HG03432 (cell line): ENCODE results near the gene SLC25A26.

Experiments
- ATAC-seq: cut with Tn5 transposase; IDR thresholded peaks from one replicate; pipeline ENCODE4 v1.9.1; 2021; ENCODE audit warnings: mild to moderate bottlenecking, moderate library complexity; ENCODE audit not compliant: unreplicated experiment

Gene SLC25A26

DNA sequence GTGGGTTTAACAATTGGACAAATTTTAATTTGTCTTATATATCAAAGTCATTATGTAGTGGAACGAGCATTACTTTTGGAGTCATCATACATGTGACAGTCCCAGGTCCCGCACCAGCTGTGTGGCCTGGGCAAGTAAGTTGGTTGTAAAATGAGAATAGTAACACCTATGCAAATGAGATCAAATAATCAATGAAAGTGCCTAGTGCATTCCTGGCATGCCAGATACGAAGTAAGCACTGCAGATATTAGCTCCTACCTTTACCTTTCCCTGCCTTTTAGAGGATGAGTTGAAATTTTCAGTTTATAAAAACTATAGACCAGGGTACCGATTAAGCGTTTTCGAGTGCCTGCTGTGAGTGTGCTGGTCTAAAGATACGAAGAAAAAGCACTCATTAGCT lies 145.9 kb downstream of the SLC25A26 start:
- no peak for ATAC-seq

DNA sequence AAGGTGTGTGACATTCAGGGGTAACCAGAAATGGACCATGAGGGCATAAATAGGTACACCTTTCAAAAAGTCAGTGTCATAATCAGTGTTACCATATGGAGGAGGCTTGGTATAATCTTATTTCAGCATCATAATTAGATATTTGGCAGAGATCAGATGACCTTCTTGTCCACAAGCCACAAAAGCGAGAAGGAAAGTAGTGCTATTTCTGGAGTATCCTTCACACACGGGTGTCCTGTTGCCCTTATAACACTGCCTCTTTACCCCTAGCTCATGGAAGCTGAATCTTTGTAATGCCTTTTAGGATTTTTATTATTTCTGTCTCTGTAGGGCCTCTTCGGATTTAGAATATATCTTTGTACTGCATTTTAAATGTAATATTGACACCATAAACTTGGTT lies 147.2 kb downstream of the SLC25A26 start:
- ATAC-seq: no peak

GRCh38 chr3:66370179-66370578 lies 149.4 kb downstream of the SLC25A26 start:
- no peak for ATAC-seq

DNA sequence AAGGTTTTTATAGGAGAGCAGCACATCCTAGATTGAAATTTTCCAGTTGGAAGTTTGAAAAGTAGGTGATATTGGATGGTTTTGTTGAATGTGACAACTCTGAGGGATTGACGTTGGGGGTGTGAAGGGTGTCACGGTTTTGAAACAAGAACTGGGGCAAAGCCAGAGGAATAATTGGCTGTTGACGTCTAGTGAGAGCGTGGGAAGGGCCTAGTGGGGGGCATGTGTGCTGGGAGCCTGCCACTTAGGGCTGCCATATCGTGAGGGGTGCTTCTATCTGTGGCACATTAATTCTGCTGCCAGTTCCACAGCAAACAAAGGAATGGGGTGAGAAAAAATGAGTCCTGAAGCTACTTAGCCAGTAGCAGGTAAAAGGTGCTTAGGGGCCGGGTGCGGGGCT lies 150.6 kb downstream of the SLC25A26 start:
- ATAC-seq: no peak

GRCh38 chr3:66372681-66373350 lies 152.0 kb downstream of the SLC25A26 start:
- no peak for ATAC-seq

GRCh38 chr3:66376568-66376967 lies 155.8 kb downstream of the SLC25A26 start:
- ATAC-seq: no peak

- no peak for ATAC-seq
These were observed 157.0 kb downstream of the SLC25A26 start for GRCh38 chr3:66377800-66378199.

GRCh38 chr3:66378256-66378655 lies 157.5 kb downstream of the SLC25A26 start:
- no peak for ATAC-seq

DNA sequence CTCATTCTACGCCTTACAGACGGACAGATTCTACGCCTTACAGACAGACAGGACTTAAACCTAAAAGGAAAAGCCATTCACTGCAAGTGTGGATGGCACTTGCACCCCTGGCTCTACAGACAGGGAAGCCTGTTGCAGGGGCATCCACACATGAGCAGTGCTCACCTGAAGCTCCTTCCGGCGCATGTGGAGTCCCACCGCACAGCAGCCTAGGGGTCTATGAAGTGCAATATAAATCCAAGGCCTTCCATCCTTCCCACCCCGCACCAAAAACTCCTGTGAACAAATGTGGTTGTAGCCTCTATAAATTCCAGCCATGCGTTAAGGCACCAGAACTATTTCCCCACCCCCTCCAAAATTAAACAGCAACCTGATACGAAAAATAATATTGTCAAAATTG lies 158.8 kb downstream of the SLC25A26 start:
- no peak for ATAC-seq

DNA sequence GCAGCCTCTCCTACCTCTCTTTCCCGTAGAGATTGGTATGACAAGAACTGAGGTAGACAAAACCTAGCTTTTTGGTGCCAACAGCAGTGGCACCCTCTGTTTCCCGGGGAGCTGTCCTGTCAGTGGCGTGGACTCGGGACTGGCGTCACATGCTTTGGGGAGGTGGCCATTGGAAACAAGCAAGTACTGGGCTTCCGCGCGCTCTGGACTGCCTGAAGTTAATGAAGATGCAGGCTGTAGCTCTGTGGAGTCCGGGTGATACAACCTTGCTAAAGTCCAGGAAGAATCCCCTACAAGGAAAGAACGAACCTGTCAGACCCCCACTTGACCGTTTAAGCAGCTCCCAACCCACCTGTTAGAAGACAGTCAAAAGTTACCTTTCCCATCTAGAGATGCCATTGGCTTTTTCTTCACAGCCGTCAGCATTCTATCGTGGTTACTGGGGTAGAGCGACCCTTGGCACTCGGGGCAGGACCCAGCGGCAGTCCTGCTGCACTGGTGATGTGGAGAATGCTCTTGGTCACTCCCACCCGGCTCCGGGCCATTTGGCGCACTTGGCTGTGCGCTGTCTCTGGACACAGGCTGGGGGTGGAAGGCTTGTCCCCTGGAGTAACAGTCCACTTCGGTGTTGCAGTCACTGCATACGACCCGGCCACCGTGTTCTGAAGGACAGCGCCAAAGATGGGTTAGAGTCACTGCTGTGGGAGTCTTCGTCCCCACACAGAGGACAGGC lies 159.6 kb downstream of the SLC25A26 start:
- no peak for ATAC-seq

DNA sequence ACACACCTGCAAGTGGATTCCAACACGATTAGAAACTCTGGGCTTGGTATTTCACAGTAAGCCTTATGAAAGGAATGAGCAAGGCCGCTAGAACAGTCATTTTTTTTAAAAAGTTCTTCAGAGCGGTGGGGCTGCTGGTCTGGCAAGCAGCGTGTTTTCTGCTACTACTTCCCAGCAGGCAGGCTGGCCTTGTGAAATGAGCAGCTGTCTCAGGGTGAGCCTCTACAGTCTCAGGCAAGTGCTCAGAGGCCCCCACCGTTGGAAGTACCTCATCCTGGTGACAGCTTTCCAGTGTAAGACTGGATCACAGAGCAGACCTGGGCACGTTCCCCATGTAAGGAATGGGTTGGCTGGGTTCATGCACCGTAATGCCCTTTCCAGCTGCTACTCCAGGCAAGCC lies 160.8 kb downstream of the SLC25A26 start:
- ATAC-seq: no peak

GRCh38 chr3:66382142-66382541 lies 161.3 kb downstream of the SLC25A26 start:
- ATAC-seq: no peak

DNA sequence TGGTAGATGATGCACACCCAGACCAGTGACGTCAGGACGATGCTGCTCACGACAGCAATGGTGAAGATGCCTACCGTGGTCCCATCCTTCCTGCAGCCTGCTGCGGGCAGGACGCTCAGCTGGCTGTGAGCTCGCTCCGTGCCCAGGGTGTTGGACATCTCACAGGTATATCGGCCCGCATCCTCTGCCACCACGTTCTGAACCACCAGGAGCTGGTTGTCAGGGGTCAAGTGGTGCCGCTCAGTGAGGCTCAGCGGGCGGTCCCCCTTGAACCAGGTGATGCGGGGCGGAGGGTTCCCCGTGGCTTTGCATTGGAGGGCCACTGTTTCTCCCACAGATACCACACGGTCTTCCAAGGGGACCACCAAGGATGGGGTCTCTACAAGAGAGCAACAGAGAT lies 162.2 kb downstream of the SLC25A26 start:
- ATAC-seq: no peak

- no peak for ATAC-seq
These were observed 163.4 kb downstream of the SLC25A26 start for GRCh38 chr3:66383998-66384745.

GRCh38 chr3:66385066-66385465 lies 164.3 kb downstream of the SLC25A26 start:
- ATAC-seq: no peak

DNA sequence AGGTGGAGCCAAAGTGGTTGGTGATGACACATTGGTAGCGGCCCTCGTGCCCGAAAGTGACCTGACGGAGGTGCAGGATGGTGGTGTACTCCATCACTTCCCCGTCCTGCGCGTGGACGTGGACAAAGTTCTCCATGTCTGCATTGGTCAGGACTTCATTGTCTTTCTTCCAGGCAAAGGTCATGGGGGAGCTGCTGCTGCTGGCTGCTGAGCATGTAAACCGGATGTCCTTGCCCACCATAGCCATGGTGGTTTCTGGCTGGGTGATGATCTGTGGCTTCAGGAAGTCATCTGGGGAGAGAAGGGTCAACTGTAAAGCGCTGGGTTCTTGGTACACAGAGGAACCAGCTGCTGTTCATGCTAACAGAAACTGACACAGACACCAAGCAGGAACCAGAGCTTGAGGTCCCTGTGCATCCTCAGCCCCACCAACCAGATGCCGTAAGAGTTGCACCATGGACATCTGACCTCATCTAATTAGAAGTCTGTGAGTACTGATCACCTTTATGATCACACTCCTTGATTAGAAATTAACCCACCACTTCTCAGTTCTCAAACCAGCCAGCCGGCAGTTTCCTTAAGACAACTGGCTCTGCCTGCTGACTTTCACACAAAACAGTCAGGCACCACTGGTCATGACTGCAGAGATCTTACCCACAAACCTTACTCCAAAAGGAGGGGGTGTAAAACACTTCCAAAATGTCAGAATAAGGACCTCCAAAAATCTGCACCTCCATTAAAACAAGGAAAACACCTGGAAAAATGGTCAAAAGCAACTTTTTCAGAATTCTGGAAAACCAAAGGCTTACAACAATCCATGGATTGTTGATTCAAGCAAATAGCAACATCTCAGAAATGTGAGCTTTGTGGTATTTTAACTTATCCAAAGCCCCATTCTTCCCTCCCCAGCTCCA lies 165.5 kb downstream of the SLC25A26 start:
- peak; percentile 88 for ATAC-seq

GRCh38 chr3:66386925-66387650 lies 166.3 kb downstream of the SLC25A26 start:
- peak; percentile 58 for ATAC-seq

DNA sequence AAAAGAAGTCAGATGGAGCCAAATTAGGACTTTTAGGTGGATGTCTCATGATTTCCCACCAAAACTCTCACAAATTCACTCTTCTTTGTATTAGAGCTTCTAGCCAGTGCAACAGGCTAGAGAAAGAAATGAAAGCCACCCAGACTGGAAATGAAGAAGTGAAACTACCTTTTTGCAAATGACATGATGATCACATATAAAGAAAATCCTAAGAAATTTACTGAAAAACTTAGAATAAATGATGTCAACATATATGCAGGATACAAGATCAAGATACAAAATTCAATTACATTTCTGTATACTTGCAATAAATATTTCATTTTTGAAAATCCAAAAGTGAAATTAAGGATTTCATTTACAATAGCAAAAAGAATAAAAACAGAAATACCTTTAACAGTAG lies 169.2 kb downstream of the SLC25A26 start:
- ATAC-seq: peak; percentile 18

DNA sequence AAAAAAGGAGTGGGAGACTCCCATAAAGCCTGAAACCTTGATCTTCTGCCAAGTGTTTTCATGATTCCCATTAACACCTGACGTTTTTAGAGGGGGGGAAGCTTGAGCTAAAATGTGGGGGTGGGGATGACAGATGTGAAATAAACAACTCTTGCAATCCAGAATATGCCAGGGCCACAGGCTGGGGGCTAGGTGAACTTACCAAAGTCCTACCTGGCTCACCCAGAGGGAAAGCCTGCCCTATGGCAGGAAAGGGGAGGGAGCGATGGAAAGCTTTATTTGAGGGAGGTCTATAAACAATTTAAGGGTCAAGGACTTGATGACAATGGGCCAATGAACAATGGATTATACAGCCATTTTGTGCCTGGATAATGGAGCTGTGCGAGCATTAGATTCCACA lies 171.7 kb downstream of the SLC25A26 start:
- no peak for ATAC-seq

- no peak for ATAC-seq
These were observed 172.1 kb downstream of the SLC25A26 start for GRCh38 chr3:66392966-66393332.
